NCI-H2107 treated with DMSO at 0.1 percent for 48 hours (cell line): ENCODE measurements around the gene ASH1L.
"Not testable (repeated sequence)": the region's sequence is repeated elsewhere in the genome, so short reads cannot be mapped to it uniquely, and the experiment has no call there.

ENCODE experiments used
- DNase-seq: peaks from one replicate; lab custom pipeline; 2025; ENCODE audit not compliant: unreplicated experiment; lab: John Stamatoyannopoulos, UW

The ASH1L gene

DNA sequence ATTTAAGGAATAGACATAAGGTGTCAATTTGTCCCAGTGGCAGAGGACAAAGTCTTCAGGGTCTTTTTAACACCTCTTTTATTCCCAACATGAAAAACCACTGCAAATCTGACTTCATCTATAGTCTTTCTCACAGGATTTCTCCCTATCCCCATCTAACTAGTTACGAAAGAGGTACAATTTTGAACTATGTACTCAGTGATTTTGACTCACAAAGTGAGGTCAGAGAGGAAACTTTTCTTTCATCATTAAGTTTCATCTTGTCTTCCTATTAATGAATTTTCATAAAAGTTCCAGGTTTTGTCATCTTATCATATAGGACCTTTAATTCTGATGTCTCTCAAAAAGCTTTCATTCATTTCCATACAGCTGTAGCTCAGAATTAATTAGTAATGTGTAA is 63.3 kb downstream of the ASH1L start:
- no peak for DNase-seq

DNA sequence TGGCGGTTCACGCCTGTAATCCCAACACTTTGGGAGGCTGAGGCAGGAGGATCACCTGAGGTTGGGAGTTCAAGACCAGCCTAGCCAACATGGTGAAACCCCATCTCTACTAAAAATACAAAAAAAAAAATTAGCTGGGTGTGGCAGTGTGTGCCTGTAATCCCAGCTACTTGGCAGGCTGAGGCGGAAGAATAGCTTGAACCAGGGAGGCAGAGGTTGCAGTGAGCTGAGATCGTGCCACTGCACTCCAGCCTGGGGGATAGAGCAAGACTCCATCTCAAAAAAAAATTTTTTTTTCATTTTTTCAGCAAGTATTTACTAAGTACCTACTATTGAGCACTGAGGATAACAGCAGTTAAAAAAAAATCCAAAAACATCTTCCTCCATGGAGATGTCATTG is 69.0 kb downstream of the ASH1L start:
- not testable (repeated sequence) for DNase-seq

DNA sequence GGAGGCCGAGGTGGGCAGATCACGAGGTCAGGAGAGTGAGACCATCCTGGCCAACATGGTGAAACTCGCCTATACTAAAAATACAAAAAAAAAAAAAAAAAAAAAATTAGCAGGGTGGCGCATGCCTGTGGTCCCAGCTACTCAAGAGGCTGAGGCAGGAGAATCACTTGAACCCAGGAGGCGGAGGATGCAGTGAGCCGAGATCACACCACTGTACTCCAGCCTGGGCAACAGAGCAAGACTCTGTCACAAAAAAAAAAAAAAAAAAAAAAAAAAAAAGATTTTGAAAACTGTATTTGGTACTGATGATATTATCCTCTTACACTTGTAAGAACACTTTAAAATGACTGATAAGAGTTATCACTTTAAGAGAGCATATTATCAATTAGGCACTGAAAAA is 74.2 kb downstream of the ASH1L start:
- not testable (repeated sequence) for DNase-seq

DNA sequence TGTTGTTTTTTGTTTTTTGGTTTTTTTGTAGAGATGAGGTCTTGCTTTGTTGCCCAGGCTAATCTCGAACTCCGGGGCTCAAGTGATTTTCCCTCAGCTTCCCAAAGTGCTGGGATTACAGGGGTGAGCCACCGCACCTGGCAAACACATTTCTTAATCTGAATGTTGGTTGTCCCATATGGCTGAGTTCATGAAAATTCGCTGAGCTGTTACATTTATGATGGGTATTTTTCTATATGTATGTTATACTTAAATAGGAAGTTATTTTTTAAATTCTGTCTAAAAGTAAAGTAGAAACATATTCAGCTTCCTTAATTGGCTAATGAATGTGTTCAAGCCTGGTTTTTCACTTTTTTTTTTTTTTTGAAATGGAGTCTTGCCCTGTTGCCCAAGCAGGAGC is 75.1 kb downstream of the ASH1L start:
- DNase-seq, result no peak

DNA sequence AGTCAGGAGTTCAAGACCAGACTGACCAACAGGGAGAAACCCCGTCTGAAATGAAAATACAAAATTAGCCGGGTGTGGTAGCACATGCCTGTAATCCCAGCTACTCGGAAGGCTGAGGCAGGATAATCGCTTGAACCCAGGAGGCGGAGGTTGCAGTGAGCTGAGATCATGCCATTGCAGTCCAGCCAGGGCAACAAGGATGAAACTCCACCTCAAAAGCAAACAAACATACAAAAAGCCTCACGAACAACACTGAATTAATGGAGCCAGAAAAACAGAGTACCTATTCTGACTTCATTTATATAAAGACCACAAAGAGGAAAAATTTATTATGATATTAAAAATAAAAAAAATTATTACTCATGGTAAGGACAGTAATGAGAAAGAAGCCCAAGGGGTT is 75.7 kb downstream of the ASH1L start:
- DNase-seq, result not testable (repeated sequence)

DNA sequence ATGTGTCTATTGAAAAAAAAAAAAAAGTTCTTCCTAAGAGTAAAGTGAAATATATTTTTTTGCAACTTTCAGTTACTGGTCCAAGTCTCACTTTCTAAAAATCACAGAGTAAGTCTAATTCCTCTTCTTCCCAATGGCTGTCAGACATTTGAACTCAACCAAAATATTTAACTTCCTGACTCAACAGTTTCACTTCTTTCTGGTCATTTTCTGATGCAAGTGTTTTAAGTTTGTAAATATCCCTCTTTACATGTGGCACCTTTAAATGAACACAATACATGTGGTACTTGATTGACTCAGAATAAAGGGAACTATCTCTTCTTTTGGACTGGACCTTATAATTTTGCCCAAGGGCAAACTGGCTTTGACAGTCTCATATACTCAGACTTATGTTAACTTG is 76.7 kb downstream of the ASH1L start:
- DNase-seq, result no peak

DNA sequence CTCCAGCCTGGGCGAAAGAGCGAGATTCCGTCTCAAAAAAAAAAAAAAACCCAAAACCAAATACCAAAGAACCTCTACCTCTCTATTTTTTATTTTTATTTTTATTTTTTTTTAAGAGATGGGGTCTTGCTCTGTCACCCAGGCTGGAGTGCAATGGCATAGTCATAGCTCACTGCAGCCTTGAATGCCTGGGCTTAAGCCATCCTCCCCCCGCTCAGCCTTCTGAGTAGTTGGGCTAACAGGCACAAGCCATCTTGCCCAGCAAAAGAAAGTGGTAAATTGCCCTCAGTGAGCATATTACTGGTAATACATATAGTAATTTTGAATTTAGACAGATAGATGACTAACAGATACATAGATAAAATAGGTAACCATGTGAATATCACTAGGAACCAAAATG is 77.4 kb downstream of the ASH1L start:
- DNase-seq, result no peak

DNA sequence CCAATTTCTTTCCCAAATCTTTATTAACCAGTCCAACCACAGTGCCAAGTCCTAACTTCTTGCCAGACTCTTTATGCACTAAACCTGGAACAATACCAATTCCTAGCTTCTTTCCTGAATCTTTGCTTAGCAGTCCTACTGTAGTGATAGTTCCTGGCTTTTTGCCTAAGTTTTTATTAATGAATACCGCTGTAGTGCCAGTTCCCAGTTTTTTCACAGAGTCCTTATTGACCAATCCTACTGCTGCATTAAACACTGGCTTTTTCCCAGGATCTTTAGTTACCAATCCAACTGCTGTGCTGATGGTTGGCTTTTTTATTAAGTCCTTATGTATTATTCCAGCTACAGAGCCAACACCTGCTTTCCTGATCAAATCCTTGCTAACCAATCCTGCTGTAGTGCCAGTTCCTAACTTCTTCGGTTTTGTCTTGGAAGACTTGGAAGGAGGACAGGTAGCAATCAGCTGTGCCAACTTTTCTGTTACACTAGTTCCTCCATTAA is 80.8 kb downstream of the ASH1L start:
- DNase-seq, result no peak

DNA sequence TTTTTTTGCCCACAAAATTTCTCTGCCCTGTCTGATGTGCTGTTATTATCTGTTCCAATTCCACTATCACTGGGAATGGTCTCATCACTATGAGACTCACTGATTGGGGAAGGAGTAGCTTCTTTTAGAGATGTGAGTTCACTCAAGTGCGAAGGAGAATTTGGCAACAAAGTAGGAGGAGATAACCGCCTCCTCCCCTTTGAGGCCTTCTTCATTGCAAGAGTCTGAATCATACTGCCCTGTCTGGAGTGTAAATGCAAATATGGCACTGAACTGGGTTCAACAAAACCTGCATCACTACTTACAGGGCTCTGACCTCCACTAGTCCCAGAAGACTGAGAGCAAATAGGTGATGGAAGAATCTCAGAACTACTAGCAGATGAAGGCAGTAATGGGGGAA is 83.4 kb downstream of the ASH1L start:
- no peak for DNase-seq

DNA sequence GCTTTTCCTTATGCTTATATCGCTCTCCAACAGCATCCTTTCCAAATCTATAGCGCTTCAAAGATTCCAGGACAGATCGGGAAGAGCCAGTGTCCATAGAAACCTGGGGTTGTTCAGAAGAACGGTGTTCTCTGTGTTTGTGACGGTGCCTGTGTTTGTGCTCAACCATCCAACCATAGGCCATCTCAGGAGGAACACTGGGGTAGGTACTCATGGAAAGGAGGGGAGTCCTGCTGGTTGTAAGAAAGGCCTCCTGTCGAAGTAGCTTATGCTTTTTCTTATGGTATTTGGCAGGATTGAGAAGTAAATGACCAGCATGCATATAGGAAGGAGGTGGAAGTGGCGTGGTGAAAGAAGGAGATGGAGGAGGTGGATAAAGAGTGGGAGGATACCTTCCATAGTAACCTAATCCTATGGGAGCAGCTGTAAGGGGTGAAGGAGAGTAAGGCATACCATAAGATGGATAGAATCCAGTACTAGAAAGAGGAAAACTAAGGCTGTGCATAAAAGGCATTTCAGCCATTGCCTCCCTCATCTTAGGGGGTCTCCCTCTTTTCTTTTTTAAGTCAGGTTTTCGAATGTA is 84.2 kb downstream of the ASH1L start:
- DNase-seq, result no peak

DNA sequence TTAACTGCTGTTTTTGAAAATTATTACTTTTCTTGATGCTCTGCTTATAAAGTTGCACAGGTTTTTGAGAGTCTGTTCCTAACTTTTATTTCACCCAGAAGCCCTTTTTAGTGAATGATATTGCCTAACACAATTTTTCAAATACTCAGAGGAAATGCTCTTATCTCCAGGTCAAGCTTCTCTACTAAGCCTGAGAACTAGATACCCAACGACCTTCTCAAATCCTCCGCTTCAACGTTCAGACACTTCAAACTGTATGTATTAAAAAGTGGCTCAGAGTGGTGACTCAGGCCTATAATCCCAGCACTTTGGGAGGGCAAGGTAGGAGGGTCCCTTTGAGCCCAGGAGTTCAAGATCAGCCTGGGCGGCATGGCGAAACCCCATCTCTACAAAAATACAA is 88.5 kb downstream of the ASH1L start:
- DNase-seq, result no peak

DNA sequence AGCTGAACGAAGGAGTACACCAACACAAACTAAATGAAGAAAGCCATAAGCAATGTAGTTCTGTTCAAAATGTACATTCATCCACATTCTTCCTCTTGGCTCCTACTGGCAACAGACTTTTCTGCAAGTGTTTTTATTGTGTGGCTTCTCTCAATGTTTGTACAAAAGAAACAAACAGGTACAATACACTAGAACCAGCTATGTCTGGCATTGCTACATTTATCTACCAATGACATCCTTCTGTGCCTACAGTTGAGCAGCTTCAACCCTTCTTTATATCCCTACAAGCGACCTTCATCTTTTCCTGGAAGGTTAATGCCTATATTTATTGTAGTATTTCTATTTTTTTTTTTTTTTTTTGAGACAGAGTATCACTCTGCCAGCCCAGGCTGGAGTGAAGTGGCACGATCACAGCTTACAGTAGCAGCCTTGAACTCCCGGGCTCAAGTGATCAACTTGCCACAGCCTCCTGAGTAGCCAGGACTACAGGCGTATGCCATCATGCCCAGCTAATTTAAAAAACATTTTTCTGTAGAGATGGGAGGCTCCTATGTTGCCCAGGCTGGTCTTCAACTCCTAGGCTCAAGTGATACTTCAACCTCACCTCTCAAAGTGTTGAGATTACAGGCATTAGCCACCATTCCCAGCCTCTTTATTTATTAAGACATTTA is 89.3 kb downstream of the ASH1L start:
- no peak for DNase-seq

DNA sequence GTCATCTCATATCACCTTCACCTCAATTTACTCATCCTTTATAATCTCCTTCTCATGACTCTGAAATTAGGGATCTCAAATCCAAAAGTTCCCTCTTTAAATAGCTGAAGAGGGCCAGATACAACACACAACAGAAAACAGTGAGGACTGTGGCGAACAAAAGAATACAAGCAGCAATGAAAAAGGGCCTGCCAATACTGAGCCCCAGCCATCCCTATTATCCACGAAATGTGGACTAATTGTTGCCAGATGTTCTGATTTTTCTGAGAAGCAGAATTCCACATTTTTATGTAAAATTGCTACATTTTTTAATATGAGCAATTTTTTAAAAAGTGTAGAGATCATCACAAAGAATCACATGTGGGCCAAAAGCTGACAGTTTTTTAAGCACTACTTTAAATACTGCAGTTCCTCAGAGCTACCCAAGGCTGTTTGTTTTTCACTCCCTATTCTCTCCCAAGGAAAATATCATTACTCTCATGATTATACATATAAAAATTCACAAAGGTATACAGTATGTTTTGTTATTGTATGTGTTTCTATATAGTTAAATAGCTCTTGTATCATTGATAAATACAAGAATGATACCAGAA is 90.0 kb downstream of the ASH1L start:
- DNase-seq, result no peak

DNA sequence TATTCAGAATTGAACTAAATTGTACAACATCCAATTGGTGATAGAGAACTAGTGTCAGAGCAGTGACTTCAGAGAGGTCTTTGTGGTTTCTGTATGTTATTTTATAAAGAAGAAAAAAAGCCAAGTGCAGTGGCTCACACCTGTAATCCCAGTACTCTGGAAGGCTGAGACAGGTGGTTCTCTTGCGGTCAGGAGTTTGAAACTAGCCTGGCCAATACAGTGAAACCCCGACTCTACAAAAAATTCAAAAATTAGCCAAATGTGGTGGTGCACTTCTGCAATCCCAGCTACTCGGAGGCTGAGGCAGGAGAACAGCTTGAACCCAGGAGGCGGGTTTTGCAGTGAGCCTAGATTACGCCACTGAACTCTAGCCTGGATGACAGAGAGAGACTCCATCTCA is 90.7 kb downstream of the ASH1L start:
- DNase-seq, result no peak

DNA sequence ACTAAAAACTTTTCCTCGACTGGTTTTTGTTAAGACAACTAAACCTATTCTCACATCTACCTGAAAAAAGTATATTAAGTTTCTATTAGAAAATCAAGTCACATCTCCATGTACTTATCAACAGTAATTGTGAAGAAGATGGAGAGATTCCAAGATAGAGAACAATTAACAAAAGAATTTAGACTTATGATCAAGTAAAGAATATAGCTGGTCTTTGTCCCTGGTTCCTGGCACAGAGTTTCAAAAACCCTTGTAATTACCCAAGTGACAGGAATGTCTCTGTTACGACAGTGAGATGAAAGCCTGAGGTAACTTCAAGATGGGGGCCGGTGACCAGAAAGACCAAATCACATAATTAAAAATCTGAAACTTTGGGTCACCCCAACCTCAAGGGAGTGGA is 91.6 kb downstream of the ASH1L start:
- DNase-seq, result no peak

DNA sequence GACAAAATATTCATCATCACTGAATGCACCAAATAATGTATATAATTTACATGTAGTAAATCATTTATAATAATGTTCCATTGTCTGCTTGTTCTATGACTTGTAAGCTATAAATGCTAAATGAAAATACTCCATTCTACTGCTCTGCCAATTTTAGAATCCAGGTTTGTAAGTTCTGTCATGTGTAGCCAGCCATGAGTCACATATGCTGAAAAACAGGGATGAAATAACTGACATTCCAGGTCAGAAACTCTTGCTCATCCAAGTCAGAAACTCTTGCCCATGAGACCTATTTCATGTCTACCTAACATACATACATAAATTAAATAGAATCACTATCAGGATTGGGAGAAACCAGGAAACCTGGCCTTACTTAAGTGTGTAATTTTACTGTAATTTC is 95.6 kb downstream of the ASH1L start:
- DNase-seq, result no peak

DNA sequence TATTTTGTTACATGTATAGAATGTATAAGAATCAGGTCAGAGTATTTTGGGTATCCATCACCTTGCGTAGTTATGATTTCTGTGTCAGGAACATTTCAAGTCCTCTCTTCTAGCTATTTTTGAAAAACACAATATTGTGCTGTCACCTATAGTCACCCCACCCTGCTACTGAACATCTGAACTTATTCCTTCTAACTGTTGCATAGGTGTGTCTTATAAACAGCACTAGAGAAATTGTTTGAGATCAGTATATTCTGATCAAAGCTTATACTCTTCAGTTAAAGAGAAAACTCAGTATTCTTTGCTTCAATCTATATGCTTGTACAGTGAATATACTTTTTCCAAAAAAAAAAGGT is 96.0 kb downstream of the ASH1L start:
- DNase-seq, result no peak

DNA sequence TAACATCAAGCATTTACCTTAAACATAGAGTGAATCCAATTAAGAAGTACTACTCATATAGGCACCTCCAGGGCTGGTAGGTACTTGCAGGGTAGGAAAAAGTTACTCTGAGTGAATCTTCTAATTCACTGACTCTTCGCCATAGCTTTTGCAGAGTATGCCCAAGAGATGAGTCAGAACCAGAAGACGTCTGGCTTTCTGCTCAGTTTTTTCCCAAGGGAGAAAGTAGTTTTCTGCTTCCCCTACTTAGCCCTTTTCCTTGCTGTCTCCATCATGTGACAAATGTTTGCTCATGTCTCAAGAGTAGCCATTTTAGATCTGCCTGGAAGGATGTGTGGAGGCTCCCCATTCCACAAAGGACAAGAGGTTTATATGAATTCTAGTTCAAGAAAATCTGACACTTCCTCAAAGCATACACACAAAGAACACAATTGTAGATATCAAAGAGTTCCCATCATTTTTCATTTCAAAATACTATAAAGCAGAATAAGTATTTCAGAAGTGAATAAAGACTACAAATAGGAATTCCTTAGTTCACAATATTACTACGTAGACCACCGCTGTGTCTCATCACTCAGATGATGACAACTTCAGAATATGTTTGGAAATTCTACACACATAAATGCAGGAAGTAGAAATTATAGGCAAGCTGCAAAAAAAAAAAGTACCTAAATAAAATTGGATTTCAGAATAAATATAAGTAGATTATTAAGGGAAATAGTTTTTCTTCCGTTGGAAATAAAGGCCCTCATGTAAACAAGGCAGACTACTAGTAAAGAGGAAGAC is 98.5 kb downstream of the ASH1L start:
- DNase-seq, result no peak

DNA sequence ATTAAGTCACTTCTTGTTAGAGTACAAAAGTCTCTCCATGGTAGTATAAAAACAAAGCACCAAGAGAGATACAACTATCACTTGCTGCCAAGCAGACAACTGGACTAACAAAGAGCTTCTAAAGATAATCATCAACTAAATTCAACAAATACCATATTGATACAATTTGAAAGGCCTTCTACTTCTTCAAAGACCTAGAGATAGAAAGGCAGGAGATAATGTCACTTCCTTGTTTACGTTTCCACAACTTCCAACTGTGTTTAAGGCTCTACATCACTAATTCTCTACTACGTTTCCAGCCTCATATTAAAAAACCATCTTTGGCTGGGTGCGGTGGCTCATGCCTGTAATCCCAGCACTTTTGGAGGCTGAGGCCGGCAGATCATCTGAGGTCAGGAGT is 104.5 kb downstream of the ASH1L start:
- no peak for DNase-seq

DNA sequence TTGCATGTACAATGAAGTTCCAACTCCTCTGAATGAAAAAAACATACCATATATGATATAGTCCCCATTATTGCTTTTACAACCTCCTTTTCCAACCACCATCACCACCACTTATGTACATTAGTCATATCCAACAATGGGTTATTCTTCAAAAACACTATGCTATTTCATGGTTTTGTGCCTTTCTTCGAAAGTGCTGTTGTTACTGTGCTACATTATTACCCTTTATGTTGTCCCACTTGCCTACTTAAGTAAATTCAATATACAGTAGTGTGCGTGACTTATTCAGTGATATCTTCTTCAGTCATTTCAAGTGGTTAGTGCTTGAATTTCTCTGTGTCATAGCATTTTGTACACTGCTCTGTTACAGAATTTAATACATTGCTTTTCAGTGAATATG is 105.3 kb downstream of the ASH1L start:
- DNase-seq, result no peak

DNA sequence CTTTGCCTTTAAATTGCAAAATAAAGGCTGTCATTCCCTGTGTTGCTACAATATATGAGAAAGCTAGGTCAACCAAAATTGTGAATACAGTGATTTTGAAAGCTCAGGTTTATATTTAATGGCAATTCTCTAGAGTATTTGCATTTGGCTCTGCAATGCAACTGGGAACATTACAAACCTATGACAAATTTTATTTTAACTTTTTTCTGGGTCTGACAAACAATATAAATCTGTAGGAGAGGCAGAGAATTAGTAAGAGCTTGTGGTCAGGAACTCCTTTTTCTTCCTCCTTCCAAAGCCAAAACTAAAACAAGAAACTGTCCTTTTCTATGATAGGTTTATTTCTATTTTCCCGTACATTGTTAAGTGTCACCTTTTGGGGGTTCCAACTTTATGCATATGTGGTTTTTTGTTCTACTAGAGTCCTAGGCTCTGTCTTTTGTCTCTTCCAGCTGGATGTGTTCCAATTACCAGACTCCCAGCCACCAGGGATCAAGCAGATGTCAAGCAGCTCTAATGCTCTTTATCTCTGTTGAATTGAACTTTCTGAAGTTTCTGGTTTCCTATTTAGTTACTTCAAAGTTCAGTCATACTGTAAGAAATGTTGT is 106.9 kb downstream of the ASH1L start:
- DNase-seq, result peak; percentile 22

DNA sequence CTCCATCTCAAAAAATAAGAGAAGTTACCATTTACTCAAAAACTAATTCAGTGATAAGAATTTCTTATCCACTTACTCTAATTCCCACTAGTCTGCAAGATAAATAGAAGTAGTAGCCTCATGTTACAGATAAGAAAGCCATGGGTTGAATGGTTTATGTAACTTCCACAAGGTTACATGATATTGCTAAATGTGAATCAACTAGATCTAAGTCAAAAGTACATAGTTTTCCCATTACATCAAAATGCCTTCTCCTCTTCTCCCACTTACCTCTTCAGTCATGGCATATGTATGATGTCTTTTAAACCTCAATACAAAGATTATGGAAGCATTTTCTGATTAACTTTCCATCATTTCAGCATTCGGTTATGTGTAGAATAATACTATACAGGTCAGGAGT is 108.5 kb downstream of the ASH1L start:
- DNase-seq, result no peak
